GM23338 (cell line): ENCODE measurements around the gene RBM46. TPM values are rescaled to one million over a fixed set of nuclear protein-coding genes. Genes with fewer than 3 reads are reported as not detected.
A peak's percentile ranks its signal among the peaks of the same experiment; 100 is the strongest.

ENCODE experiments used
- ATAC-seq: fragments of 200-7000 bp; cut with Tn5 transposase; 3 replicates; pipeline ENCODE4 v1.9.1; 2020
- DNase-seq: peaks from one replicate; pipeline ENCODE4 v3.0.0-alpha.2; 2015; ENCODE audit warnings: low spot score
- H2AFZ ChIP-seq: fragments of 200-600 bp; sonication (generic); 2 replicates; pipeline ENCODE4 v1.8.0; 2016; ENCODE audit warnings: antibody characterized with exemption, mild to moderate bottlenecking, moderate library complexity
- H3F3A ChIP-seq: fragments of 200-600 bp; sonication (generic); replicated peaks from 2 replicates; pipeline ENCODE4 v1.8.0; 2017; ENCODE audit warnings: antibody characterized with exemption, mixed run types, low read depth
- H3K27ac ChIP-seq: fragments of 200-600 bp; sonication (generic); 2 replicates; pipeline ENCODE4 v1.6.1; 2016; ENCODE audit warnings: low read depth
- H3K27me3 ChIP-seq: fragments of 200-600 bp; sonication (generic); 2 replicates; pipeline ENCODE4 v1.8.0; 2016; ENCODE audit warnings: mild to moderate bottlenecking, mixed run types, moderate library complexity; ENCODE audit not compliant: insufficient read depth
- H3K36me3 ChIP-seq: fragments of 200-600 bp; sonication (generic); 2 replicates; pipeline ENCODE4 v1.8.0; 2016; ENCODE audit warnings: mild to moderate bottlenecking; ENCODE audit not compliant: insufficient read depth
- H3K4me1 ChIP-seq: fragments of 200-600 bp; sonication (generic); 2 replicates; pipeline ENCODE4 v1.8.0; 2016; ENCODE audit warnings: mild to moderate bottlenecking, moderate library complexity; ENCODE audit not compliant: insufficient read depth
- H3K4me2 ChIP-seq: fragments of 200-600 bp; sonication (generic); 2 replicates; pipeline ENCODE4 v1.7.1; 2017; ENCODE audit warnings: mixed run types
- H3K4me3 ChIP-seq: fragments of 200-600 bp; sonication (generic); 2 replicates; pipeline ENCODE4 v1.6.1; 2016; ENCODE audit warnings: mixed run types
- H3K79me2 ChIP-seq: fragments of 200-600 bp; sonication (generic); replicated peaks from 2 replicates; pipeline ENCODE4 v1.8.0; 2017; ENCODE audit warnings: mild to moderate bottlenecking; ENCODE audit not compliant: insufficient read depth
- H3K9me2 ChIP-seq: fragments of 200-600 bp; sonication (generic); 2 replicates; pipeline ENCODE4 v1.8.0; 2017; ENCODE audit not compliant: insufficient read depth
- H4K20me1 ChIP-seq: fragments of 200-600 bp; sonication (generic); replicated peaks from 2 replicates; pipeline ENCODE4 v1.8.0; 2017; ENCODE audit warnings: mild to moderate bottlenecking; ENCODE audit not compliant: insufficient read depth
- H3K27ac Mint-ChIP-seq: 2 replicates; pipeline ENCODE4 v1.8.0; 2020; ENCODE audit warnings: inconsistent platforms, mild to moderate bottlenecking, moderate library complexity, mixed read lengths
- H3K27me3 Mint-ChIP-seq: 3 replicates; pipeline ENCODE4 v1.8.0; 2022; ENCODE audit warnings: low read depth, mild to moderate bottlenecking, moderate library complexity, mixed read lengths, inconsistent platforms; ENCODE audit not compliant: insufficient read depth, poor library complexity
- H3K36me3 Mint-ChIP-seq: 3 replicates; pipeline ENCODE4 v1.8.0; 2021; ENCODE audit warnings: low read depth, mild to moderate bottlenecking, inconsistent platforms, moderate library complexity, mixed read lengths
- H3K4me1 Mint-ChIP-seq: 3 replicates; pipeline ENCODE4 v1.8.0; 2020; ENCODE audit warnings: mild to moderate bottlenecking, inconsistent platforms, mixed read lengths
- H3K4me3 Mint-ChIP-seq: 3 replicates; pipeline ENCODE4 v1.8.0; 2021; ENCODE audit warnings: moderate library complexity, mild to moderate bottlenecking, inconsistent platforms, mixed read lengths
- H3K9me3 Mint-ChIP-seq: 3 replicates; pipeline ENCODE4 v1.8.0; 2020; ENCODE audit warnings: moderate library complexity, mild to moderate bottlenecking, inconsistent platforms, mixed read lengths
- CREB1 ChIP-seq: fragments of 250-450 bp; sonication (Bioruptor Pico); IDR thresholded peaks from 2 replicates; pipeline ENCODE4 v1.5.0; 2020; ENCODE audit warnings: low read depth, mild to moderate bottlenecking, moderate library complexity
- CTCF ChIP-seq, 2 experiments: fragments of 200-600 bp in 1 of 2; sonication (generic) in 1 of 2; conservative IDR thresholded peaks; 2 replicates each; pipeline versions ENCODE4 v1.5.1 to v1.6.1; 2016 to 2017; ENCODE audit warnings: antibody characterized with exemption in 2 of 2, low read depth in 2 of 2, mild to moderate bottlenecking in 2 of 2, moderate library complexity in 1 of 2
- EZH2 ChIP-seq: fragments of 200-600 bp; sonication (generic); IDR thresholded peaks from one replicate; pipeline ENCODE4 v1.8.0; 2017; ENCODE audit warnings: antibody characterized with exemption, mild to moderate bottlenecking, low read depth; ENCODE audit not compliant: unreplicated experiment
- JUNB ChIP-seq: IDR thresholded peaks from one replicate; pipeline ENCODE4 v1.6.1; 2016; ENCODE audit warnings: antibody characterized with exemption; ENCODE audit not compliant: unreplicated experiment
- NANOG ChIP-seq: IDR thresholded peaks from 2 replicates; pipeline ENCODE4 v1.6.1; 2016; ENCODE audit warnings: antibody characterized with exemption, borderline replicate concordance
- POLR2AphosphoS5 ChIP-seq: IDR thresholded peaks from 2 replicates; pipeline ENCODE4 v1.6.1; 2016; ENCODE audit warnings: antibody characterized with exemption, low read depth
- STAT1 ChIP-seq: IDR thresholded peaks from one replicate; pipeline ENCODE4 v1.6.1; 2016; ENCODE audit warnings: antibody characterized with exemption; ENCODE audit not compliant: unreplicated experiment
- ZNF114 ChIP-seq: fragments of 250-450 bp; sonication (Bioruptor Pico); IDR thresholded peaks from 2 replicates; pipeline ENCODE4 v1.5.0; 2020; ENCODE audit warnings: mild to moderate bottlenecking, moderate library complexity
- ZNF331 ChIP-seq: fragments of 250-450 bp; sonication (Bioruptor Pico); IDR thresholded peaks from 2 replicates; pipeline ENCODE4 v1.5.0; 2020; ENCODE audit warnings: low read depth, mild to moderate bottlenecking, moderate library complexity
- ZNF462 ChIP-seq: fragments of 250-450 bp; sonication (Bioruptor Pico); IDR thresholded peaks from 2 replicates; pipeline ENCODE4 v1.5.0; 2020; ENCODE audit warnings: mild to moderate bottlenecking, moderate library complexity
- polyA plus RNA-seq: library from polyadenylated mRNA; unstranded; fragments of >200 nt; fragmentation: Nextera tagmentation; extraction: Ambion mirVana; gene quantifications from 2 replicates; pipeline ENCODE4 v1.2.1, GENCODE V29; 2016
- total RNA-seq: library from RNA; depleted of rRNA; stranded (reverse); fragments of >200 nt; shearing (Covaris generic); gene quantifications from 2 replicates; pipeline ENCODE4 v1.2.3, GENCODE V29; 2014
- TF ChIP-seq, protein P1 (sequence below): IDR thresholded peaks from one replicate; pipeline ENCODE4 v1.6.1; 2018; ENCODE audit warnings: antibody characterized with exemption; ENCODE audit not compliant: unreplicated experiment

The RBM46 gene
- total and polyA plus RNA-seq, 2 experiments from 2014 or later, result 22.9 to 42.4 TPM

- no peak overlapping the region for H2AFZ ChIP-seq
- H3K79me2 ChIP-seq, result no peaks in the 10 kb centered on the region
- ATAC-seq (peak; percentile 64), DNase-seq (peak; percentile 74)
- H3K27ac Mint-ChIP-seq, result no peak overlapping the region
- H3K9me3 Mint-ChIP-seq, result no peaks in the 10 kb centered on the region
- H3K27ac ChIP-seq, result no peak overlapping the region
- H4K20me1 ChIP-seq, result no peaks in the 10 kb centered on the region
- no peak overlapping the region for H3K4me2 ChIP-seq
- no peaks in the 10 kb centered on the region for H3K27me3 ChIP-seq
- no peak overlapping the region for H3K4me3 ChIP-seq
- no peaks in the 10 kb centered on the region for H3K36me3 Mint-ChIP-seq
- TF ChIP-seq CTCF (conservative IDR thresholded peaks at IDR 0.05; ENCODE audit: low read depth in 2 of 2) (peak; percentile 59 to 73), POLR2AphosphoS5 (no peak)
- H3F3A ChIP-seq, result no peaks in the 10 kb centered on the region
- no peaks in the 10 kb centered on the region; the same call in 2 of the 3 replicates for H3K4me1 Mint-ChIP-seq
- H3K36me3 ChIP-seq, result no peaks in the 10 kb centered on the region
- H3K4me1 ChIP-seq, result no peaks in the 10 kb centered on the region
- peaks cover 5% of the 10 kb centered on the region for H3K27me3 Mint-ChIP-seq
- H3K4me3 Mint-ChIP-seq, result no peak overlapping the region
- no peaks in the 10 kb centered on the region for H3K9me2 ChIP-seq
Observed at GRCh38 chr4:154854362-154854761, 73.3 kb downstream of the RBM46 start.

DNA sequence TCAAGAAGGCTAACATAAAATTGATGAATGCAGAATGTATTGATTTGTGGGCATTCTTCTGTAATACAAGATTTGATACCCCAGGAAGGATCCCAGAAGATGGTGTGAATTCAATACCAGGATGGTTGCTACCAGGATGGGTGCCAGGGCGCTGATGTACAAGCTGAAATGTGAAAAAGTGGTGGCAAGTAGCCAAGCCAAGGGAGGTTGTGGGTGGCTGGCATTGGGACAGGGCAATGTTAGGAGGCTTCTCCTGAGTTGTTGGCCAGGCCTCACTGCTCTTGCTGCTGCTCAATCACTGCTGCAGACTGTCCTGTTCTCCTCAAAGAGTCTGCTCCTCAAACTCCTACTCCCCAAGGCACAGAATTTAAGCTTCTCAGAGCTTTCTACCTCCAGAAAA is 77.1 kb downstream of the RBM46 start:
- Histone ChIP-seq H2AFZ (0 out of 2 replicates have a peak overlapping the region, but pooled peaks have one; percentile 48), H3K79me2 (no peaks in the 10 kb centered on the region), H3K4me1 (no peaks in the 10 kb centered on the region), H4K20me1 (no peaks in the 10 kb centered on the region), H3K9me2 (peaks cover 4% of the 10 kb centered on the region; the same call in 1 of the 2 replicates), H3K4me2 (no peak overlapping the region), H3K27me3 (no peaks in the 10 kb centered on the region), H3K36me3 (peaks cover 7% of the 10 kb centered on the region; the same call in 1 of the 2 replicates), H3K27ac (no peak overlapping the region), H3K4me3 (no peak overlapping the region), H3F3A (no peaks in the 10 kb centered on the region)
- H3K27ac Mint-ChIP-seq, result no peak overlapping the region
- ATAC-seq, result no peak
- DNase-seq, result no peak
- no peak overlapping the region for H3K4me3 Mint-ChIP-seq
- peaks cover 11% of the 10 kb centered on the region for H3K36me3 Mint-ChIP-seq
- peaks cover 12% of the 10 kb centered on the region for H3K9me3 Mint-ChIP-seq
- no peaks in the 10 kb centered on the region; the same call in 2 of the 3 replicates for H3K4me1 Mint-ChIP-seq
- H3K27me3 Mint-ChIP-seq, result peaks cover 2% of the 10 kb centered on the region
- TF ChIP-seq ZNF114 (CRISPR knock-in tag), result no peak
- TF ChIP-seq JUNB, result no peak
- TF ChIP-seq NANOG, result no peak
- TF ChIP-seq ZNF462 (CRISPR knock-in tag), result no peak
- no peak for TF ChIP-seq EZH2
- TF ChIP-seq STAT1, result no peak
- TF ChIP-seq, protein P1, sequence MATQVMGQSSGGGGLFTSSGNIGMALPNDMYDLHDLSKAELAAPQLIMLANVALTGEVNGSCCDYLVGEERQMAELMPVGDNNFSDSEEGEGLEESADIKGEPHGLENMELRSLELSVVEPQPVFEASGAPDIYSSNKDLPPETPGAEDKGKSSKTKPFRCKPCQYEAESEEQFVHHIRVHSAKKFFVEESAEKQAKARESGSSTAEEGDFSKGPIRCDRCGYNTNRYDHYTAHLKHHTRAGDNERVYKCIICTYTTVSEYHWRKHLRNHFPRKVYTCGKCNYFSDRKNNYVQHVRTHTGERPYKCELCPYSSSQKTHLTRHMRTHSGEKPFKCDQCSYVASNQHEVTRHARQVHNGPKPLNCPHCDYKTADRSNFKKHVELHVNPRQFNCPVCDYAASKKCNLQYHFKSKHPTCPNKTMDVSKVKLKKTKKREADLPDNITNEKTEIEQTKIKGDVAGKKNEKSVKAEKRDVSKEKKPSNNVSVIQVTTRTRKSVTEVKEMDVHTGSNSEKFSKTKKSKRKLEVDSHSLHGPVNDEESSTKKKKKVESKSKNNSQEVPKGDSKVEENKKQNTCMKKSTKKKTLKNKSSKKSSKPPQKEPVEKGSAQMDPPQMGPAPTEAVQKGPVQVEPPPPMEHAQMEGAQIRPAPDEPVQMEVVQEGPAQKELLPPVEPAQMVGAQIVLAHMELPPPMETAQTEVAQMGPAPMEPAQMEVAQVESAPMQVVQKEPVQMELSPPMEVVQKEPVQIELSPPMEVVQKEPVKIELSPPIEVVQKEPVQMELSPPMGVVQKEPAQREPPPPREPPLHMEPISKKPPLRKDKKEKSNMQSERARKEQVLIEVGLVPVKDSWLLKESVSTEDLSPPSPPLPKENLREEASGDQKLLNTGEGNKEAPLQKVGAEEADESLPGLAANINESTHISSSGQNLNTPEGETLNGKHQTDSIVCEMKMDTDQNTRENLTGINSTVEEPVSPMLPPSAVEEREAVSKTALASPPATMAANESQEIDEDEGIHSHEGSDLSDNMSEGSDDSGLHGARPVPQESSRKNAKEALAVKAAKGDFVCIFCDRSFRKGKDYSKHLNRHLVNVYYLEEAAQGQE, result no peak
- no peak for TF ChIP-seq ZNF331
- TF ChIP-seq CREB1 (CRISPR knock-in tag), result no peak
